Endothelial cell of umbilical vein (primary cell): Measurements from ENCODE around the gene KCNIP1. TPM values are rescaled to one million over a fixed set of nuclear protein-coding genes. Genes with fewer than 3 reads are reported as not detected.

ENCODE experiments used
- BruUV-seq: library from RNA; stranded (reverse); fragments of 400-500 nt; replicated peaks from 2 replicates; lab custom pipeline; 2021; lab: Mats Ljungman, UMichigan
- CTCF ChIA-PET: fragments of 300-600, 350-600 bp; sonication (Branson Sonifier 250); formaldehyde crosslinking; loops from one replicate; lab custom pipeline; 2021; ENCODE audit warnings: antibody characterized with exemption, inconsistent platforms; lab: Charles Lee
- POLR2A ChIA-PET: fragments of 300-600, 350-600 bp; sonication (Branson Sonifier 250); formaldehyde crosslinking; loops from one replicate; lab custom pipeline; 2021; ENCODE audit warnings: antibody characterized with exemption, inconsistent platforms; lab: Charles Lee
- DNase-seq: peaks from one replicate; pipeline ENCODE4 v3.0.0-alpha.2; 2011; ENCODE audit warnings: low read depth, low spot score
- FAIRE-seq: peaks from 2 replicates; lab custom pipeline; 2011; peaks lifted over from hg19 to GRCh38; lab: Jason Lieb, UNC
- H2AFZ ChIP-seq: 2 replicates; pipeline ENCODE4 v1.6.0; 2012; ENCODE audit warnings: low read depth, low read length, control low read depth, inconsistent platforms
- H3K27ac ChIP-seq: 2 replicates; pipeline ENCODE4 v1.5.1; 2011; ENCODE audit warnings: low read depth, mild to moderate bottlenecking, control low read depth, low read length, moderate library complexity; ENCODE audit not compliant: insufficient read depth
- H3K27me3 ChIP-seq, 2 experiments: 2 replicates each; pipeline versions ENCODE4 v1.6.0 to v1.6.1; 2011; ENCODE audit warnings: low read length in 2 of 2, mixed read lengths in 1 of 2; ENCODE audit not compliant: control insufficient read depth in 2 of 2, insufficient read depth in 2 of 2
- H3K36me3 ChIP-seq, 2 experiments: 2 replicates in 1 of 2; 3 replicates in 1 of 2; pipeline ENCODE4 v1.5.1; 2011; ENCODE audit warnings: low read length in 2 of 2, mild to moderate bottlenecking in 1 of 2, moderate library complexity in 1 of 2; ENCODE audit not compliant: control insufficient read depth in 2 of 2, insufficient read depth in 2 of 2; ENCODE audit errors: extremely low read depth in 1 of 2
- H3K4me1 ChIP-seq: 3 replicates; pipeline ENCODE4 v1.5.1; 2011; ENCODE audit warnings: mild to moderate bottlenecking, low read length; ENCODE audit not compliant: control insufficient read depth, insufficient read depth; ENCODE audit errors: extremely low read depth
- H3K4me2 ChIP-seq: 2 replicates; pipeline ENCODE4 v1.6.1; 2011; ENCODE audit warnings: low read length, control low read depth, mixed read lengths; ENCODE audit not compliant: insufficient read depth
- H3K4me3 ChIP-seq, 3 experiments: fragments of 200-600 bp in 1 of 3; sonication (generic), shearing (Covaris generic) in 1 of 3; replicated peaks in 1 of 3; 2 replicates each; pipeline ENCODE4 v1.5.1; 2011 to 2016; ENCODE audit warnings: control low read depth in 3 of 3, low read length in 3 of 3, mild to moderate bottlenecking in 2 of 3, inconsistent platforms in 1 of 3, low read depth in 1 of 3, moderate library complexity in 1 of 3; ENCODE audit not compliant: insufficient read depth in 1 of 3
- H3K79me2 ChIP-seq: 2 replicates; pipeline ENCODE4 v1.6.0; 2012; ENCODE audit warnings: low read length, inconsistent platforms; ENCODE audit not compliant: control insufficient read depth, insufficient read depth
- H3K9ac ChIP-seq: replicated peaks from 2 replicates; pipeline ENCODE3; 2011; ENCODE audit warnings: low read length, control low read depth; ENCODE audit not compliant: insufficient read depth; ENCODE audit errors: extremely low read depth
- H3K9me1 ChIP-seq: replicated peaks from 3 replicates; pipeline ENCODE4 v1.6.0; 2011; ENCODE audit warnings: mild to moderate bottlenecking, low read length; ENCODE audit not compliant: control insufficient read depth, insufficient read depth; ENCODE audit errors: extremely low read depth
- H3K9me3 ChIP-seq: replicated peaks from 2 replicates; pipeline ENCODE4 v1.5.1; 2012; ENCODE audit warnings: low read length, inconsistent platforms; ENCODE audit not compliant: control insufficient read depth, insufficient read depth
- H4K20me1 ChIP-seq: replicated peaks from 2 replicates; pipeline ENCODE3; 2011; ENCODE audit warnings: mild to moderate bottlenecking, low read length; ENCODE audit not compliant: control insufficient read depth, insufficient read depth; ENCODE audit errors: extremely low read depth
- CTCF ChIP-seq, 2 donors: IDR thresholded peaks; 1 replicate in 1 of 2; 2 replicates in 1 of 2; pipeline ENCODE4 v1.5.1; 2011; ENCODE audit warnings: low read length in 2 of 2, mild to moderate bottlenecking in 2 of 2, moderate library complexity in 2 of 2, control low read depth in 1 of 2, inconsistent platforms in 1 of 2, low read depth in 1 of 2; ENCODE audit not compliant: insufficient read depth in 1 of 2; ENCODE audit errors: extremely low read depth in 1 of 2
- EZH2 ChIP-seq: IDR thresholded peaks from 2 replicates; pipeline ENCODE4 v1.6.1; 2012; ENCODE audit warnings: borderline replicate concordance, low read depth, mild to moderate bottlenecking, moderate library complexity, low read length, inconsistent platforms; ENCODE audit not compliant: severe bottlenecking
- FOS ChIP-seq: IDR thresholded peaks from 2 replicates; pipeline ENCODE4 v1.6.1; 2011; ENCODE audit warnings: mild to moderate bottlenecking, low read length, moderate library complexity, borderline replicate concordance; ENCODE audit not compliant: insufficient read depth
- GATA2 ChIP-seq: IDR thresholded peaks from 2 replicates; pipeline ENCODE4 v1.7.0; 2011; ENCODE audit warnings: low read depth, mild to moderate bottlenecking, moderate library complexity, mixed read lengths, low read length; ENCODE audit not compliant: insufficient read length, insufficient read depth
- JUN ChIP-seq: IDR thresholded peaks from 2 replicates; pipeline ENCODE4 v1.6.1; 2011; ENCODE audit warnings: borderline replicate concordance, low read depth; ENCODE audit not compliant: insufficient read length, insufficient read depth
- MYC ChIP-seq: IDR thresholded peaks from one replicate; pipeline ENCODE4 v1.6.1; 2011; ENCODE audit warnings: mild to moderate bottlenecking, low read depth, low read length
- POLR2A ChIP-seq: IDR thresholded peaks from 2 replicates; pipeline ENCODE4 v1.6.1; 2012; ENCODE audit warnings: low read depth, mild to moderate bottlenecking, control low read depth, low read length
- POLR2AphosphoS5 ChIP-seq: IDR thresholded peaks from 2 replicates; pipeline ENCODE4 v1.6.1; 2012; ENCODE audit warnings: low read depth, mild to moderate bottlenecking, control low read depth, low read length, moderate library complexity; ENCODE audit not compliant: insufficient read depth
- dilution Hi-C: fragments of 300-500 bp; cut with MboI; formaldehyde crosslinking; loops from one replicate; pipeline ENCODE4 v1.15.0; 2019; ENCODE audit warnings: low sequenced_read_pairs; ENCODE audit not compliant: extremely low pct_ligation_motif_present
- intact Hi-C: fragments of 100-400 bp; cut with micrococcal nuclease; formaldehyde crosslinking; loops from one replicate; pipeline ENCODE4 v1.10.0; 2022
- polyA plus RNA-seq, 4 experiments: library from polyadenylated mRNA; depleted of rRNA in 3 of 4; stranded (reverse) in 3 of 4; unstranded in 1 of 4; fragments of >200 nt; gene quantifications; 2 replicates each; pipeline versions ENCODE4 v1.2.1 to v1.2.3, GENCODE V29; 2011 to 2012; ENCODE audit warnings: missing spikeins in 1 of 4
- total RNA-seq: library from RNA; stranded (reverse); gene quantifications from 2 replicates; pipeline ENCODE4 v1.2.3, GENCODE V29; 2021
- TF ChIP-seq, protein P1 (sequence below): IDR thresholded peaks from 2 replicates; pipeline ENCODE4 v1.6.1; 2011; ENCODE audit not compliant: insufficient read depth, insufficient read length

The KCNIP1 gene
- total and polyA plus RNA-seq, 2 donors (not counting 3 experiments of a cell fraction or from before 2014, with no cell fraction given): 0.15 TPM; not detected in 1

DNA sequence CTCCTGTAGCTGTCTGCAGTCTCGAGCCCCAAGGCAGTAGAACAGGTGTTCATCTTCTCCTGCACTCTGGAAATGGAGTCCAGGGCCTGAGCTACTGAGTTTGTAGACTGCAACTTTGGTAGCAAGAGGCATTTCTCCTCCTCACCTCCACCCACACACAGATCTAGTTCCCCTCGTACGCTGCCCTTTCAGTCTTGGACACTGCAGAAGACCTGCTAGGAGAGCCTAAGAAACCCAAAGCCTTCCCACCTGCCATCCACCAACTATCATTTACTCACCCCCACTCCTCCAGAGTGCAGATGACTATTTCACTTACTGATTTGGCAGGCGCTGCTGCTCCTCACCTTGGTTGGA, 59.0 kb downstream of the KCNIP1 start:
- no peaks in the 10 kb centered on the region for H3K36me3 ChIP-seq
- DNase-seq: no peak
- no peak for TF ChIP-seq GATA2
- TF ChIP-seq CTCF (IDR thresholded peaks at IDR 0.05; ENCODE audit: extremely low read depth in 1 of 2, insufficient read depth in 1 of 2, low read depth in 1 of 2, low read length in 2 of 2): no peak
- TF ChIP-seq POLR2A: no peak
- TF ChIP-seq, protein P1, sequence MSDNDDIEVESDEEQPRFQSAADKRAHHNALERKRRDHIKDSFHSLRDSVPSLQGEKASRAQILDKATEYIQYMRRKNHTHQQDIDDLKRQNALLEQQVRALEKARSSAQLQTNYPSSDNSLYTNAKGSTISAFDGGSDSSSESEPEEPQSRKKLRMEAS: no peak
- no peak for TF ChIP-seq JUN
- no peak for TF ChIP-seq EZH2
- TF ChIP-seq MYC: no peak
- no peak for TF ChIP-seq FOS
- no peak for TF ChIP-seq POLR2AphosphoS5
- no peaks in the 10 kb centered on the region for H3K9me3 ChIP-seq
- CTCF ChIA-PET: no interaction called here
- H3K4me1 ChIP-seq: no peaks in the 10 kb centered on the region
- H3K9me1 ChIP-seq: no peaks in the 10 kb centered on the region
- no peak overlapping the region for H3K9ac ChIP-seq
- no peak overlapping the region for H3K4me3 ChIP-seq
- dilution Hi-C loops: no loop called here
- H3K4me2 ChIP-seq: no peak overlapping the region
- no peaks in the 10 kb centered on the region for H3K27me3 ChIP-seq
- H4K20me1 ChIP-seq: no peaks in the 10 kb centered on the region
- no peak for FAIRE-seq
- H2AFZ ChIP-seq: no peak overlapping the region
- no TSS peak for BruUV-seq
- no peaks in the 10 kb centered on the region for H3K79me2 ChIP-seq
- POLR2A ChIA-PET: interaction anchor here (0.6 kb wide), 1 partner anchor 35 kb away, joined by 3 read pairs; no protein-coding TSS in a partner anchor
- no peak overlapping the region for H3K27ac ChIP-seq
- intact Hi-C loops: no loop called here
